HG02981 (cell line): ENCODE measurements around the gene DNASE1L3.
A peak's percentile ranks its signal among the peaks of the same experiment; 100 is the strongest.
"Not testable (repeated sequence)": the region's sequence is repeated elsewhere in the genome, so short reads cannot be mapped to it uniquely, and the experiment has no call there.

Source experiments
- ATAC-seq: cut with Tn5 transposase; IDR thresholded peaks from one replicate; pipeline ENCODE4 v1.9.1; 2021; ENCODE audit warnings: mild to moderate bottlenecking, moderate library complexity; ENCODE audit not compliant: unreplicated experiment

Gene DNASE1L3

GRCh38 chr3:58210761-58211460, at the start of gene DNASE1L3:
DNASE1L3 (minus strand) TSS chr3:58210972; CDS start chr3:58210906, 66 bp downstream.
- no peak for ATAC-seq

- no peak for ATAC-seq
Observed at GRCh38 chr3:58260261-58260731, 49.5 kb upstream of the DNASE1L3 start.

- no peak for ATAC-seq
Observed at GRCh38 chr3:58258392-58259055, 47.8 kb upstream of the DNASE1L3 start.

GRCh38 chr3:58256511-58256910, 45.7 kb upstream of the DNASE1L3 start:
- no peak for ATAC-seq

- no peak for ATAC-seq
Observed at GRCh38 chr3:58256061-58256460, 45.3 kb upstream of the DNASE1L3 start.

- ATAC-seq = no peak
Observed at GRCh38 chr3:58254144-58254543, 43.4 kb upstream of the DNASE1L3 start.

- no peak for ATAC-seq
Observed at GRCh38 chr3:58251631-58252035, 40.9 kb upstream of the DNASE1L3 start.

- no peak for ATAC-seq
Observed at GRCh38 chr3:58250093-58250707, 39.4 kb upstream of the DNASE1L3 start.

GRCh38 chr3:58249358-58250092, 38.8 kb upstream of the DNASE1L3 start:
- no peak for ATAC-seq

GRCh38 chr3:58246148-58247047, 35.6 kb upstream of the DNASE1L3 start:
- no peak for ATAC-seq

GRCh38 chr3:58243976-58244585, 33.3 kb upstream of the DNASE1L3 start:
- ATAC-seq = no peak

GRCh38 chr3:58242860-58243259, 32.1 kb upstream of the DNASE1L3 start:
- ATAC-seq = not testable (repeated sequence)

- no peak for ATAC-seq
Observed at GRCh38 chr3:58242340-58242739, 31.6 kb upstream of the DNASE1L3 start.

- ATAC-seq = no peak
Observed at GRCh38 chr3:58241306-58242044, 30.7 kb upstream of the DNASE1L3 start.

GRCh38 chr3:58238830-58239229, 28.1 kb upstream of the DNASE1L3 start:
- ATAC-seq = no peak

GRCh38 chr3:58237941-58238681, 27.3 kb upstream of the DNASE1L3 start:
- ATAC-seq = peak; percentile 34

- ATAC-seq = peak; percentile 72
Observed at GRCh38 chr3:58237238-58237940, 26.6 kb upstream of the DNASE1L3 start, which contains the start of gene ABHD6. ABHD6 (plus strand) TSS chr3:58237792; CDS start chr3:58256587, 18,795 bp downstream.
